Activated B cell treated with CpG ODN at 0.5 μM for 24 hours (primary cell): Measurements from ENCODE around the gene AFAP1L2. TPM values are rescaled to one million over a fixed set of nuclear protein-coding genes. Genes with fewer than 3 reads are reported as not detected.

ENCODE experiments used
- ATAC-seq: fragments of 200-7000 bp; cut with Tn5 transposase; one replicate; pipeline ENCODE4 v1.10.0; 2021; ENCODE audit warnings: low read depth, mild to moderate bottlenecking, moderate library complexity
- CTCF ChIA-PET: fragments of 350-600 bp; sonication (Branson Sonifier 250); formaldehyde crosslinking; loops from one replicate; lab custom pipeline; 2021; ENCODE audit warnings: antibody characterized with exemption; lab: Charles Lee
- POLR2A ChIA-PET: fragments of 350-600 bp; sonication (Branson Sonifier 250); formaldehyde crosslinking; loops from one replicate; lab custom pipeline; 2021; ENCODE audit warnings: antibody characterized with exemption; lab: Charles Lee
- DNase-seq: peaks from one replicate; pipeline ENCODE4 v3.0.0; 2022
- H3K27ac Mint-ChIP-seq: one replicate; pipeline ENCODE4 v1.8.0; 2020; ENCODE audit warnings: mixed read lengths
- H3K27me3 Mint-ChIP-seq: one replicate; pipeline ENCODE4 v1.8.0; 2021; ENCODE audit warnings: mixed read lengths
- H3K36me3 Mint-ChIP-seq: one replicate; pipeline ENCODE4 v1.8.0; 2021; ENCODE audit warnings: low read depth, mixed read lengths
- H3K4me1 Mint-ChIP-seq: one replicate; pipeline ENCODE4 v1.8.0; 2021; ENCODE audit warnings: mixed read lengths
- H3K4me3 Mint-ChIP-seq: one replicate; pipeline ENCODE4 v1.8.0; 2020; ENCODE audit warnings: mild to moderate bottlenecking, mixed read lengths
- H3K9me3 Mint-ChIP-seq: one replicate; pipeline ENCODE4 v1.8.0; 2020; ENCODE audit warnings: mixed read lengths
- intact Hi-C: fragments of 100-400 bp; cut with micrococcal nuclease; formaldehyde crosslinking; loops from one replicate; pipeline ENCODE4 v1.15.1; 2024
- total RNA-seq: library from RNA; stranded (reverse); gene quantifications from 2 replicates; pipeline ENCODE4 v1.2.3, GENCODE V29; 2022
- TF ChIP-seq, protein P1 (sequence below): fragments of 200-600 bp; IDR thresholded peaks from one replicate; pipeline ENCODE4 v1.8.0; 2022; ENCODE audit warnings: antibody characterized with exemption, mild to moderate bottlenecking

Gene AFAP1L2
- total RNA-seq, 1 donor from 2014 or later: 0.89 TPM

DNA sequence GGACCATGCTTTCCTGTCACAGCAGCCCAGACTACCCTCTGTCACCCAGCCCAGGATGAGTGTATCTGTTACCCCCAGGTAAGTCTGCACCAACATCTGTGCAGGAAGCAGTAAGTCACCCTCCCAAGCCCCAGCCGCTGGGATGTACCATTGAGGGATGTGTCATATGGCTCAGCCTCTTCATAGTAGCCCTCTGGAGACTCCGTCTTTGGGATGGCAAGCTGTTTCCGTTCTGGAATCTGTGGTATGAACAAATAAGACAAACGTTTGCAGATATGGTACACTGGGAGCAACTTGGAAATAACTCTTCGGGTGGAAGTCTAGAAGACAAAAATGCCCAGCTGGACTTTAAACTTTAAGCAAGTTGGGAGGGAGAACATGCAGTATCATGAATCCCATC, 81.3 kb downstream of the AFAP1L2 start:
- Mint-ChIP-seq H3K36me3 (no peaks in the 10 kb centered on the region), H3K27me3 (no peaks in the 10 kb centered on the region), H3K9me3 (no peaks in the 10 kb centered on the region), H3K4me1 (no peaks in the 10 kb centered on the region), H3K27ac (no peak overlapping the region), H3K4me3 (no peak overlapping the region)
- POLR2A ChIA-PET: no interaction called here
- no peak for DNase-seq
- CTCF ChIA-PET: interaction anchor here (1.3 kb wide), 1 partner anchor 19 kb away, joined by 4 read pairs; no protein-coding TSS in a partner anchor
- TF ChIP-seq, protein P1, sequence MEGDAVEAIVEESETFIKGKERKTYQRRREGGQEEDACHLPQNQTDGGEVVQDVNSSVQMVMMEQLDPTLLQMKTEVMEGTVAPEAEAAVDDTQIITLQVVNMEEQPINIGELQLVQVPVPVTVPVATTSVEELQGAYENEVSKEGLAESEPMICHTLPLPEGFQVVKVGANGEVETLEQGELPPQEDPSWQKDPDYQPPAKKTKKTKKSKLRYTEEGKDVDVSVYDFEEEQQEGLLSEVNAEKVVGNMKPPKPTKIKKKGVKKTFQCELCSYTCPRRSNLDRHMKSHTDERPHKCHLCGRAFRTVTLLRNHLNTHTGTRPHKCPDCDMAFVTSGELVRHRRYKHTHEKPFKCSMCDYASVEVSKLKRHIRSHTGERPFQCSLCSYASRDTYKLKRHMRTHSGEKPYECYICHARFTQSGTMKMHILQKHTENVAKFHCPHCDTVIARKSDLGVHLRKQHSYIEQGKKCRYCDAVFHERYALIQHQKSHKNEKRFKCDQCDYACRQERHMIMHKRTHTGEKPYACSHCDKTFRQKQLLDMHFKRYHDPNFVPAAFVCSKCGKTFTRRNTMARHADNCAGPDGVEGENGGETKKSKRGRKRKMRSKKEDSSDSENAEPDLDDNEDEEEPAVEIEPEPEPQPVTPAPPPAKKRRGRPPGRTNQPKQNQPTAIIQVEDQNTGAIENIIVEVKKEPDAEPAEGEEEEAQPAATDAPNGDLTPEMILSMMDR: no peak
- intact Hi-C loops: no loop called here
- ATAC-seq: no peak

DNA sequence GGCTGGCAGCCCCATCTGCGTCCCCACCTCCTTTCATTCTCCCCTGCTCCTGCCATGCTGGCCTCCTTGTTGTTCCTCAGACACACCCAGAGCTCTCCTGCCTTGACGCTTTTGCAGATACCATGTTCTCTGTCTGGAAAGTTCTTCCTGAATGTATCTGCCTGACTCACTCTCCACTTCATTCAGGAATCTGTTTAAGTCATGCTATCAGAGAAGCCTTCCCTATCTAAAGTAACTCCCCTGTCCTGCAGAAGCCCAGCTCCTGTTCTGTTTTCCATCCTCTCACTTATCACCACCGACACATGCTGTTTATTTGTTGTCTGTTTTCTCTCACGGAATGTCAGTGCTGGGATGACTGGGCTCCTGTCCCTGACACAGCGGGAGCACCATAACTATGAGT, 82.0 kb downstream of the AFAP1L2 start:
- Mint-ChIP-seq H3K9me3 (no peaks in the 10 kb centered on the region), H3K4me3 (no peak overlapping the region), H3K4me1 (no peaks in the 10 kb centered on the region), H3K36me3 (no peaks in the 10 kb centered on the region), H3K27ac (no peak overlapping the region), H3K27me3 (no peaks in the 10 kb centered on the region)
- ATAC-seq (no peak), DNase-seq (no peak)
- POLR2A ChIA-PET: no interaction called here
- CTCF ChIA-PET: no interaction called here
- intact Hi-C loops: no loop called here
- TF ChIP-seq, protein P1: no peak

DNA sequence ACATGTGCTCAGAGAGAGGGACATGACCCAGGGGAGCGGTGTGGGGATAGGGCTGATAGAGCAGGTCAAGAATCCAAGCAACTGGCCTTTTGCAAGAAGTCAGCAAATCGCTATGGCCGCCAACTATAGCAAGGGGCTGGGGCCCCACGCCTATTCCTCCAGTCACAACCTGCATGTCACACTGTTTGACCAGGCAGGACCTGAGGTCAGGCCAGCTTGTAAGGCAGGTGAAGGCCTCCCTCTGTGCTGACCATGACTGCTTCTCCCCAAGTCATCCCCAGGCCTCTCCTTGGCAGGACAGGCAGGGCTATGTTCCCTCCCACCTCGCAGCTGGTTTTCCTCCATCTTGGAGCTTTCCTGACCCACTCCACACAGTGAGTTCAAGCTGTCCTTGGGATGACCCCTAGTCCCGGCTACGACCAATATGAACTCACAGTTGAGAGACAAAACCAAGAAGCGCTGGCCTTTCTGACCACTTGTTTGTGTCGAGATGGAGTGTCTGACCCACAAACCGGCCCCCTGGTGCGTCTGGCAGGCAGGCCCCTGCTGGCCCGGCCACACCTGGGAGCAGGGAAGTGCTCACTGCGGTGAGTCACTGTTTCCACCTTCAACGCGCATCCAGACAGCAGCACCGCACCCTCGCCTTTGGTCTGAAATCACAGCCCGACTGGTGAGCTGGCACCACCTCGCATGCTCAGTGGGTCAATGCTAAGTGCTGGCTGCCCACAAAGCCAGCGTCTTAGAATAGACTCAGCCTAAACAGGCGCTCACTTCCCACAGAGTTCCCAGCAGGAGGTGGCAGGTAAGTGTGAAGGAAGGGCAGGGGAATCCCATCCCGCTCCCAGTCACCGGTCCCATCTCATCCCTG, 83.8 kb downstream of the AFAP1L2 start:
- H3K9me3 Mint-ChIP-seq: no peaks in the 10 kb centered on the region
- intact Hi-C loops: no loop called here
- no peaks in the 10 kb centered on the region for H3K4me1 Mint-ChIP-seq
- H3K27me3 Mint-ChIP-seq: no peaks in the 10 kb centered on the region
- POLR2A ChIA-PET: no interaction called here
- H3K36me3 Mint-ChIP-seq: no peaks in the 10 kb centered on the region
- ATAC-seq (no peak), DNase-seq (no peak)
- no peak overlapping the region for H3K4me3 Mint-ChIP-seq
- no peak overlapping the region for H3K27ac Mint-ChIP-seq
- TF ChIP-seq, protein P1: no peak
- CTCF ChIA-PET: no interaction called here

DNA sequence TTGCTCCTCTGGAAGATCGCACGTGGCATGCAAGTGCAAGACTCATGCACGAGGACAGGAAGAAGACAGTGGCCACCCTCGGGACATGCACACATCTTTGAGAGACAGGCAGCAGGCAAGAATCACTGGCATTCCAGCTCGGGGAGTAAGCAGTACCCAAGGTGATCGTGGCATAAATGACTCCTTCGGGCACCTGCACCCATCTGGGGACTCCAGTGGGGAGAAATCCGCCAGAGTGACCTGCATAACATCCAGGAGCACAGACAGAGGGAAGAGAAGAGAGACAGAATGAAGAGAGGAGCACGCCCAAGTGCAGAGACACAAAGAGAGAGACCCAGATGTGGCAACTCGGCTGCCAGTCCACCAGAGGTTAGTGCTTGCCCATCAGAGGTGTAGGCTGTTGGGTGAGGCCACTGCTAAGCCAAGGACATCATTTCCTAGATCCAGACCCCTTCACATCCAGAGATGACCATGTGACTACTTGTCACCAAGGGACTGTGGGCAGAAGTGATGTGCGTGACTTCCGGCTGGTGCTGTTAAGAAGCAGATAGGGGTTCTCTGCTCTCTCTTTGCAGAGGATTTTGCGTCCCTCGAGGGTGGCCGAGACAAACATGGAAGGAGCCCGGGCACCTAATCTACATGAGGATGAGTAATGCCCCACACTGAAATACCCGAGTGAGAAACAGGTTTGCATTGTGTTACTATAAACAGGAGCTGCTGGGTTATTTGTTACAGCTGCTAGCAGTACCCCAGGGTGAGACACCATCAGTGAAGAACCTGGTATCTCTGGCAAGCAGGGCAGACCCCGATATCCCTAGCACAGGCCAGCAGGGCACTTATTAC, 84.7 kb downstream of the AFAP1L2 start:
- ChIA-PET POLR2A (no interaction called here), CTCF (no interaction called here)
- TF ChIP-seq, protein P1: no peak
- ATAC-seq (no peak), DNase-seq (no peak)
- intact Hi-C loops: no loop called here
- no peaks in the 10 kb centered on the region for H3K9me3 Mint-ChIP-seq
- no peaks in the 10 kb centered on the region for H3K4me1 Mint-ChIP-seq
- no peaks in the 10 kb centered on the region for H3K36me3 Mint-ChIP-seq
- H3K27me3 Mint-ChIP-seq: no peaks in the 10 kb centered on the region
- no peak overlapping the region for H3K4me3 Mint-ChIP-seq
- no peak overlapping the region for H3K27ac Mint-ChIP-seq

DNA sequence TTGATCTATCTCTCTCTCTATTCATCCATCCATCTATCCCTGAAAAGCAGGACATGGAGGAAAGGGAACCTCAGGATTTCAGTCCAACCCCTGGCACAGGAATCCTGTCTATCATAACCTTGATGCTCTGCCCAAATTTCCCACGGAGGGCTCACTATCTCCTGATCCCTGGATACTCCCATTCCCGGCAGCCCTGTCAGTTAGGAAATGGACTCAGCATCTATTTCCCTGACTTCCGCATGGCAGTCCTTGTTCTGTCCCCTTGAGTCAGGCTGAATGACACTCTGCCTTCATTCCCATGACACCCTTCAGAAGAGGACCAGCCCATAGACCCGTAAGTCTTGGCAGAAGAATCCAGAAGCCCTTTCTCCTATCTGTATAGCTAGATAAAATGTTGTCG, 87.6 kb downstream of the AFAP1L2 start:
- Mint-ChIP-seq H3K4me1 (no peaks in the 10 kb centered on the region), H3K27me3 (no peaks in the 10 kb centered on the region), H3K4me3 (no peak overlapping the region), H3K9me3 (no peaks in the 10 kb centered on the region), H3K36me3 (no peaks in the 10 kb centered on the region), H3K27ac (no peak overlapping the region)
- ATAC-seq (no peak), DNase-seq (no peak)
- intact Hi-C loops: no loop called here
- TF ChIP-seq, protein P1: no peak
- CTCF ChIA-PET: no interaction called here
- POLR2A ChIA-PET: no interaction called here
